Stomach (tissue), 9 donors: Measurements from ENCODE around the gene SARDH. TPM values are rescaled to one million over a fixed set of nuclear protein-coding genes. Genes with fewer than 3 reads are reported as not detected.
"Not testable (repeated sequence)": the region's sequence is repeated elsewhere in the genome, so short reads cannot be mapped to it uniquely, and the experiment has no call there.

Experiments
- DNase-seq, 2 donors: peaks; one replicate each; pipeline versions ENCODE4 v3.0.0 to v3.0.0-alpha.2; 2013 to 2019
- H3K27ac ChIP-seq, 5 donors: fragments of 200-600 bp in 4 of 5; sonication (generic) in 4 of 5; one replicate each; pipeline ENCODE4 v1.5.1; 2013 to 2019; ENCODE audit warnings: mild to moderate bottlenecking in 1 of 5, moderate library complexity in 1 of 5
- H3K27me3 ChIP-seq, 3 donors: fragments of 200-600 bp; sonication (generic); one replicate each; pipeline ENCODE4 v1.5.1; 2017 to 2019; ENCODE audit warnings: mixed run types in 1 of 3
- H3K36me3 ChIP-seq, 4 donors: fragments of 200-600 bp; sonication (generic); 1 replicate in 3 of 4; 2 replicates in 1 of 4; pipeline ENCODE4 v1.5.1; 2016 to 2019
- H3K4me1 ChIP-seq, 4 donors: fragments of 200-600 bp; sonication (generic); one replicate each; pipeline ENCODE4 v1.5.1; 2016 to 2019
- H3K4me3 ChIP-seq, 4 donors: fragments of 200-600 bp; sonication (generic) in 3 of 4; one replicate each; pipeline ENCODE4 v1.5.1; 2016 to 2019; ENCODE audit warnings: mild to moderate bottlenecking in 1 of 4
- H3K9me3 ChIP-seq, 4 donors: fragments of 200-600 bp; sonication (generic); one replicate each; pipeline ENCODE4 v1.5.1; 2016 to 2019
- EP300 ChIP-seq: sonication (generic); formaldehyde crosslinking; IDR thresholded peaks from one replicate; pipeline ENCODE4 v1.6.1; 2017; ENCODE audit warnings: antibody characterized with exemption
- POLR2A ChIP-seq, 4 donors: fragments of 450-650 bp; IDR thresholded peaks; one replicate each; pipeline ENCODE4 v1.6.1; 2016; ENCODE audit warnings: antibody characterized with exemption in 4 of 4, control low read depth in 2 of 4, mild to moderate bottlenecking in 1 of 4, moderate library complexity in 1 of 4
- POLR2AphosphoS5 ChIP-seq, 3 donors: sonication (generic); formaldehyde crosslinking; IDR thresholded peaks; one replicate each; pipeline ENCODE4 v1.6.1; 2016; ENCODE audit warnings: antibody characterized with exemption in 3 of 3
- WGBS, 5 donors: extraction: QIAGEN DNeasy Blood & Tissue Kit in 3 of 5; methylation state at CpG; one replicate each; pipeline versions ENCODE4 v1.1.5 to v1.1.7; 2013 to 2018; 5-methylcytosine and 5-hydroxymethylcytosine counted together
- intact Hi-C: fragments of 100-400 bp; cut with DNase I; formaldehyde crosslinking; loops from one replicate; pipeline ENCODE4 v1.15.1; 2023; ENCODE audit warnings: low total_unique reads
- polyA plus RNA-seq, 3 donors: library from polyadenylated mRNA; stranded (reverse); fragments of 200-250 nt; gene quantifications; one replicate each; pipeline ENCODE4 v1.2.3, GENCODE V29; 2013
- total RNA-seq, 5 donors: library from RNA; depleted of rRNA; stranded (reverse); fragments of >200 nt; gene quantifications; one replicate each; pipeline versions ENCODE4 v1.1.0 to v1.2.3, GENCODE V29; 2014 to 2016
- TF ChIP-seq, protein P1 (sequence below), 7 experiments: fragments of 450-650 bp in 4 of 7; fragments of 200-600 bp in 3 of 7; sonication (generic) in 3 of 7; IDR thresholded peaks; one replicate each; pipeline ENCODE4 v1.5.1; 2016 to 2019; ENCODE audit warnings: antibody characterized with exemption in 7 of 7, control low read depth in 2 of 7, mild to moderate bottlenecking in 1 of 7
- donor health status: healthy with polysubstance abuse.
- donor health status: Bipolar disorder and iron deficiency.
- donor health status: healthy.

SARDH gene
- total and polyA plus RNA-seq, 8 donors = 0.76 to 15.2 (median 2.6) TPM; not detected in 1

DNA sequence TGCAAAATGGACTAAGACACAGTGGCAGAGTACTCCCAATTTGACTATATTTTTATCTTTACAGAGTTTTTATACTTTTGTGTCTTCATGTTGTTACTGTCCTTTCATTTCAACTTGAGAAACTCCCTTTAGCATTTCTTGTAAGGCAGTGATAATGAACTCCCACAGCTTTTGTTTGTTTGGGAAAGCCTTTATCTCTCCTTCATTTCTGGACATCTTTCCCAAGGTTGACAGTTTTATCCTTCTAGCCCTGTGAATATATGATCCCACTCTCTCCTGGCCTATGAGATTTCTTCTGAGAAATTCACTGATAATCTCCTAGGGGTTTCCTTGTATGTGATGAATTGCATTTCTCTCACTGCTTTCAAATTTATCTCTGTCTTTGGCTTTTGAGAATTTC lies 9.2 kb upstream of the SARDH start:
- intact Hi-C loops = no loop called here
- H3K27me3 ChIP-seq = peaks cover 0 to 21% (median 0%) of the 10 kb centered on the region in 3 donors
- H3K36me3 ChIP-seq = no peaks in the 10 kb centered on the region
- H3K27ac ChIP-seq = no peak overlapping the region
- no peak overlapping the region for H3K4me3 ChIP-seq
- no peak for TF ChIP-seq POLR2AphosphoS5 (IDR thresholded peaks at IDR 0.05)
- no peak for TF ChIP-seq POLR2A (IDR thresholded peaks at IDR 0.05)
- no peak for TF ChIP-seq EP300
- TF ChIP-seq, protein P1, sequence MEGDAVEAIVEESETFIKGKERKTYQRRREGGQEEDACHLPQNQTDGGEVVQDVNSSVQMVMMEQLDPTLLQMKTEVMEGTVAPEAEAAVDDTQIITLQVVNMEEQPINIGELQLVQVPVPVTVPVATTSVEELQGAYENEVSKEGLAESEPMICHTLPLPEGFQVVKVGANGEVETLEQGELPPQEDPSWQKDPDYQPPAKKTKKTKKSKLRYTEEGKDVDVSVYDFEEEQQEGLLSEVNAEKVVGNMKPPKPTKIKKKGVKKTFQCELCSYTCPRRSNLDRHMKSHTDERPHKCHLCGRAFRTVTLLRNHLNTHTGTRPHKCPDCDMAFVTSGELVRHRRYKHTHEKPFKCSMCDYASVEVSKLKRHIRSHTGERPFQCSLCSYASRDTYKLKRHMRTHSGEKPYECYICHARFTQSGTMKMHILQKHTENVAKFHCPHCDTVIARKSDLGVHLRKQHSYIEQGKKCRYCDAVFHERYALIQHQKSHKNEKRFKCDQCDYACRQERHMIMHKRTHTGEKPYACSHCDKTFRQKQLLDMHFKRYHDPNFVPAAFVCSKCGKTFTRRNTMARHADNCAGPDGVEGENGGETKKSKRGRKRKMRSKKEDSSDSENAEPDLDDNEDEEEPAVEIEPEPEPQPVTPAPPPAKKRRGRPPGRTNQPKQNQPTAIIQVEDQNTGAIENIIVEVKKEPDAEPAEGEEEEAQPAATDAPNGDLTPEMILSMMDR (IDR thresholded peaks at IDR 0.05) = no peak
- no peaks in the 10 kb centered on the region for H3K9me3 ChIP-seq
- no peak for DNase-seq
- no peaks in the 10 kb centered on the region for H3K4me1 ChIP-seq

DNA sequence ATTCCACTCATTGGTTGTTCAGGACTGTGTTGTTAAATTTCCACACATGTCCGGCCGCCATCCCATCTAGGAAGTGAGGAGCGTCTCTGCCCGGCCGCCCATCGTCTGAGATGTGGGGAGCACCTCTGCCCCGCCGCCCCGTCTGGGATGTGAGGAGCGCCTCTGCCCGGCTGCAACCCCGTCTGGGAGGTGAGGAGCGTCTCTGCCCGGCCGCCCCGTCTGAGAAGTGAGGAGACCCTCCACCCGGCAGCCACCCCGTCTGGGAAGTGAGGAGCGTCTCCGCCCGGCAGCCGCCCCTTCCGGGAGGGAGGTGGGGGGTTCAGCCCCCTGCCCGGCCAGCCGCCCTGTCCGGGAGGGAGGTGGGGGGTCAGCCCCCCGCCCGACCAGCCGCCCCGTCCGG lies 6.4 kb upstream of the SARDH start:
- intact Hi-C loops, DNase-seq: not testable (repeated sequence)
- 90 to 94% (median 92%) methylated on average over 10 to 24 of the region's 31 CpGs for WGBS, 5 donors

DNA sequence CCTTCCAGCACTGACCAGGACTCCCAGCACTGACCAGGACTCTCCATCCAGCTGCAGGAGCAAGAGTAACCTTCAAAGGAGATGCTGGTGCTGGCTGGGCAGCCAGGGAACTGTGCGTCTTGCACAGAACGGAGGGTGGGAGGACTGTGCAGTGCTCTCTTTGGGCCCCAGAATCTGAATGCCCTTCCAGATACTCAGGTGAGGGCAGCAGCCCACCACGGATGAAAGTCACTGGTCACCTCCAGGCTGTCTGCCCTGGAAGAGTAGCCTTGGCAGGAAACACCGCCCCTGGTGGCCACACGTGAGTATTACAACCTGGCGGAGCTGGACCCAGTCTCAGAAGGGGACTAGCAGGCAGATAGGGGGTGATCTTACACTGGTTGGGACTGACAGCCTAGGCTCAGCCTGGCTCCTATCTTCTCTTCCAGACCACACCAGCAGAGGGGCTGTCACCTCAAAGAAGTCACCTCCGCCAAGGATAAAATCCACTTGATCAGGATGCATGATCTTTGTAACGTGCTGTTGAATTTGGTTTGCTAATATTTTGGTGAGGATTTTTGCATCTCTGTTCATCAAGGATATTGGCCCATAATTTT lies 4.8 kb upstream of the SARDH start:
- intact Hi-C loops = no loop called here
- 12 to 40% (median 18%) methylated on average over 3 to 8 of the region's 8 CpGs for WGBS, 5 donors
- H3K27ac ChIP-seq = no peak overlapping the region

More for the DNA sequence above, 6.4 kb upstream of the SARDH start:
- H3K9me3 ChIP-seq, H3K27ac ChIP-seq, H3K36me3 ChIP-seq, H3K4me3 ChIP-seq, H3K4me1 ChIP-seq, H3K27me3 ChIP-seq: not testable (repeated sequence)

DNA sequence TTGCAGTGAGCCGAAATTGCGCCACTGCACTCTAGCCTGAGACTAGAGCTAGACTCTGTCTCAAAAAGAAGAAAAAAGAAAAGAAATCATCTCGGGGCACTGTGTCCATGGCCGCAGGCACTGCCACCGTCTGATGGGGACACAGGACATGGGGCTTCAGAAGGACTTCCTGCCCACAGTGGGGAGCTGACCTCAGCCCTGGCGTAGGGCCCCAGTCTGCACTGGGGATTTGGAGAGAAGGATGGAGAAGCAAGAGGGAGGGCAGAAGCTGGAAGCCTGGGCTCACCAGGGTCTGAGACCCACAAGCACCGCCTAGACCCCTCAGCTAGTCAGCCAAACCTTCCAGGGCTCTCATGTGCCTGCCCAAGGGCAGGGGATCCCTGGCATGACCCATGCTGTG lies 4.1 kb upstream of the SARDH start:
- TF ChIP-seq, protein P1 (IDR thresholded peaks at IDR 0.05) = no peak
- no peak for TF ChIP-seq POLR2A (IDR thresholded peaks at IDR 0.05)
- no peak for TF ChIP-seq EP300
- TF ChIP-seq POLR2AphosphoS5 (IDR thresholded peaks at IDR 0.05) = no peak
- H3K4me1 ChIP-seq = peaks cover 14 to 16% (median 15%) of the 10 kb centered on the region in 4 donors
- H3K27me3 ChIP-seq = no peaks in the 10 kb centered on the region
- H3K27ac ChIP-seq = no peak overlapping the region
- no peaks in the 10 kb centered on the region for H3K9me3 ChIP-seq
- no peaks in the 10 kb centered on the region for H3K36me3 ChIP-seq
- H3K4me3 ChIP-seq = no peak overlapping the region
- no peak for DNase-seq
- intact Hi-C loops = no loop called here
- 79 to 92% (median 89%) methylated on average over 7 of the region's 7 CpGs for WGBS, 5 donors

More for the DNA sequence above, 4.8 kb upstream of the SARDH start:
- H3K4me3 ChIP-seq = no peak overlapping the region
- no peak for TF ChIP-seq EP300
- TF ChIP-seq, protein P1 (IDR thresholded peaks at IDR 0.05) = peak in 6 of 7 experiments; percentile 32 to 99 (median 92)
- peak; percentile 76 to 88 for DNase-seq
- no peaks in the 10 kb centered on the region for H3K27me3 ChIP-seq
- H3K9me3 ChIP-seq = no peaks in the 10 kb centered on the region
- H3K4me1 ChIP-seq = peaks cover 7 to 9% (median 8%) of the 10 kb centered on the region in 4 donors
- H3K36me3 ChIP-seq = no peaks in the 10 kb centered on the region

DNA sequence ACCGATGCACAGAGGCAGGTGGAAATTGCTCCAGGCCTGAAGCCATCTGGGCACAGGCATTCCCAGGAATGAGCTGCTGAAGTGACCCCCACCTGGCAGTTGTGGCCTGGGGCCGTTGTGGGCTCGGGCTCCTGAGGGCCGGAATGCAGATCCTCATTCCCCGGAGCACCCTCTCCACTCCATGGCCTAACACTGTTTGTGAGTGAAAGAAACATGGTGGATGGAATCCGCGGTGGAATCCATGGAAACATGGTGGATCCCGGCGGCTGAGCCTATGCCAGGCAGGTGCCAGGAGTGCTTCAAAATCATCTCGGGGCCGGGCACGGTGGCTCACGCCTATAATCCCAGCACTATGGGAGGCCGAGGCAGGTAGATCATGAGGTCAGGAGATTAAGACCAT lies 3.6 kb upstream of the SARDH start:
- Histone ChIP-seq H3K27me3 (no peaks in the 10 kb centered on the region), H3K36me3 (no peaks in the 10 kb centered on the region), H3K27ac (no peak overlapping the region), H3K4me1 (peaks cover 15 to 21% (median 19%) of the 10 kb centered on the region in 4 donors), H3K4me3 (no peak overlapping the region), H3K9me3 (no peaks in the 10 kb centered on the region)
- no peak for DNase-seq
- TF ChIP-seq POLR2A (IDR thresholded peaks at IDR 0.05) (no peak), EP300 (no peak), POLR2AphosphoS5 (IDR thresholded peaks at IDR 0.05) (no peak)
- TF ChIP-seq, protein P1 (IDR thresholded peaks at IDR 0.05) = no peak
- 87 to 95% (median 93%) methylated on average over 14 of the region's 14 CpGs for WGBS, 5 donors
- intact Hi-C loops = no loop called here
